Activated T-cell treated with anti-CD3 and anti-CD28 coated beads, Interleukin-2, amount 50 U/mL, for 1 hour (primary cell): ENCODE results near the gene SPON1.

Experiments used
- DNase-seq: peaks from one replicate; pipeline ENCODE4 v3.0.0-alpha.2; 2020

The SPON1 gene

DNA sequence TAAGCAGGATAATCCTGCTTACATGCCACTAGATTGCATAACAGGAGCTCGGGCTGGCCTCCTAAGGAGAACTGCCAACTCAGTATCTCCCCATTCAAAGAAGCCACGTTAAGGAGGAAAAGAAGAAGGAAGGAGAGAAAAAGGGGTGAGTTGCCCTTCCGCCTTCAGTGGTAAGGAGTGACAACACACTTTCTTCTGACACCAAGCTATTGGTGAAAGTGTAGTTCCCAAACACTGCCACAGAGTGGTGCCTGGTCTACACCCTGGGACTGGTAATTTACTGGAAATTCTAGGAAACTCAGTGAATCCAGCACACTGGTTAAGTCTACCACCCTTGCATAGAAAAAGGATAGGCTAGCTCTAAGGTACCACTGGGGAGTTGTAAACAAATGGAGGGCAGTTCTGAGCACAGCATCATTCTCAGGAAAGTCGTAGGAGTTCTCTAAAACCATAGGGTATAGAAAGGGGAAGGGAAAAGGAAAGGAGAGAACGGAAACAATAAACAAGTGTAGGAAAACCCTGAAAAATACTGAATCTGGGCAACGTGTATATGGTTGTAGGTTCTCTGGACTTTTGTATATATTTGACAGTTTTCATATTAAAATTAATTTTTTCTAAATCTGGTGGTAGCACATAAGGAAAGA is 338.3 kb downstream of the SPON1 start:
- peak; percentile 37 for DNase-seq

DNA sequence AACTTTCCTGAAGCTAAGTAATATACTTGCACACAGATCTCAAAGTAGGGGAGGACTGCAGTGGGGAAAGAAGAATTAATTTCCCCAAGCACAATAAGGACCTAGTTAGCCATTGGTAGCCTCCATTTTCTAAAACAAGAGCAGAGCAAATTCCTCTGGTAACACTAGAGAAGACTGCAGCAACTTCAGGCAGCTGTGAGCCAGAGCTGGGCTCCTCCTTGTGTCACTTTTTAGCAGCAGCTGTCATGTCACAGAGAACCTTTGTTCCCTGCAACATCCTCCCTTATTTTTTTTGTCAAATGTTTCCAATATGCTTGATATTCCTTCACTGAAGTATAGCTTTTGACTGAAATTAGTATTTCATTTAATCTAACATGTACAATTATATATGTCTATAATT is 342.1 kb downstream of the SPON1 start:
- no peak for DNase-seq

DNA sequence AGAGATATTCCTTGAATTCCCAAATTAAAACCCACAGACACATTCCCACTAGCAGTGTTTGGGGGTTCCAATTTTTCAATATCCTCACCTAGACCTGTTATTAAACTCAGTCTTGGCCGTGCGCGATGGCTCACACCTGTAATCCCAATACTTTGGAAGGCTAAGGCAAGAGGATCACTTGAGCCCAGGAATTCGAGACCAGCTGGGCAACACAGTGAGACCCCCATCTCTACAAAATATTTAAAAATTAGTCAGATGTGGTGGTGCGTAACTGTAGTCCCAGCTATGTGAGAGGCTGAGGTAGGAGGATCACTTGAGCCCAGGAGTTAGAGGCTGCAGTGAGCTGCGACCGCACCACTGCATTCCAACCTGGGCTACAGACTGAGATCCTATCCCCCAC is 343.1 kb downstream of the SPON1 start:
- DNase-seq: no peak

DNA sequence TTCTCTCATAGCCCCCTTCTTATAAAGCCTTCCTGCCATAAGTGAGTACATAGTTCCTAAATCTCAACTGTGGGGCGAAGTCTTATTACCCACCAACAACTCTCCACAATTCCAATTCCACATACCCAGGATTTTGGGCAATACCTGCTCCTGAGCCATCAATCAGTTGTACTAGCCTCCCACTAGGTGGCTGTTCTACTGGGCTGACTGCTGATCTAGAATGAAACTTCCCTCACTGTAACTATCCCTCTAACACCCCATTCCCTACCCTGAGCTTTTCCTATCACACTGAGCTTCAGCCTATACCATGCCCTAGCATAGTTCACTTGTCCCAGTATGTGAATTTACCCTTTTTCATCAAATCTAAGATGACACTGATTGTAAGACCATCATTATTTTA is 344.0 kb downstream of the SPON1 start:
- no peak for DNase-seq

DNA sequence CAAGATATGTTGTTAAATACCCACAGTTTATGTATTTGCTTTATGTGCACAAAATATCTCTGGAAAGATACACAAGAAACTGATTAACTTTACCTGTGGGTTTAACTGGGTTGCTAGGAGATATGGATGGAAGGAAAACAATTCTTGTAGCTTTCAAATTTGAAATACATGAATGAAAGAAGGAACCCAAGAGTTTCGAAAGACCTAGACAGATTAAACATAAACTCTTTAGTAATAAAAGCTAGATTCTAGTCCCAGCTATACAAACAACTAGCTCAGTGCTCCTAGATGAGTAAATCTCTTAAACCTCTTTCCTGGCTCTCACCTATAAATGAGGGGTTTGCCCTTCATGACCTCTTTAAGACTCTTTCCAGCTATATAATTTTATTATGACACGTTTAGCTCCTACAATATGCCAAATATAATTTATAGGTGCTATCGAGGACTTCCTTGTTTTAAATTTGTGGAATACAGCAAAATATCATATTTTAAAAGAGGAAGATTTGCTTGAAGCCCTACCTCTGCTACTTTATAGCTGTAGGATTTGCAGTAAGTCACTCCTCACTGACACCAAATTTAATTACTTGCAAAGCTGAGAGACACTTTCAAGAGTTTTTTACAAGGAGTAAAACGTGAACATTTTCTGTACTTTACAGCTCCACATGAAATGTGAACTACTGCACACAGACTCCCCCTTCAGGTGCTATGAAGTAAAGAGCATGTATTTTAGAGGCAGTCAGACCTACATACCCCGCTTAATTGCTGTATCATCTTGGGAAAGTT is 345.8 kb downstream of the SPON1 start:
- no peak for DNase-seq

DNA sequence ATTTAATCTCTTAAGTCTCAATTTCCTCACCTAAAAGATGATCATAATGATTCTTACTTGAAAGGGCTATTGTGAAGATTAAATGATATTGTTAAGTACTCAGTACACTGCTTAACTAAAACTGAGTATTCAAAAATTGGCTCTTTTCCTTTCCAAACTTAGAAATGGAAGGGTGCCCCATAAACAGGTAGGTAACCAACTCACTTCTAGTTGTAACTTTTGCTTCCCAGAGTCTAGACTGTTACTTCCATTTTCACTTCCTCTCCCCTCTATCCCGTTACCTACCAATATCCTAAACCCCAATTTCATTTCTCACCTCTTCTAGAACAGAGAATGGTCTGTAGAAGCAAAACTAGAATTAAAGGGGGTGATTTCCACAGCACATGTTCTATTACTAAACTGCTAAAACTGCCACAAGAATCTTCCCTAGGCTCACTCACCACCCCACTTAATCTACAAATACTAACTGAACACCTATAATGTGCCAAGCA is 346.4 kb downstream of the SPON1 start:
- no peak for DNase-seq

DNA sequence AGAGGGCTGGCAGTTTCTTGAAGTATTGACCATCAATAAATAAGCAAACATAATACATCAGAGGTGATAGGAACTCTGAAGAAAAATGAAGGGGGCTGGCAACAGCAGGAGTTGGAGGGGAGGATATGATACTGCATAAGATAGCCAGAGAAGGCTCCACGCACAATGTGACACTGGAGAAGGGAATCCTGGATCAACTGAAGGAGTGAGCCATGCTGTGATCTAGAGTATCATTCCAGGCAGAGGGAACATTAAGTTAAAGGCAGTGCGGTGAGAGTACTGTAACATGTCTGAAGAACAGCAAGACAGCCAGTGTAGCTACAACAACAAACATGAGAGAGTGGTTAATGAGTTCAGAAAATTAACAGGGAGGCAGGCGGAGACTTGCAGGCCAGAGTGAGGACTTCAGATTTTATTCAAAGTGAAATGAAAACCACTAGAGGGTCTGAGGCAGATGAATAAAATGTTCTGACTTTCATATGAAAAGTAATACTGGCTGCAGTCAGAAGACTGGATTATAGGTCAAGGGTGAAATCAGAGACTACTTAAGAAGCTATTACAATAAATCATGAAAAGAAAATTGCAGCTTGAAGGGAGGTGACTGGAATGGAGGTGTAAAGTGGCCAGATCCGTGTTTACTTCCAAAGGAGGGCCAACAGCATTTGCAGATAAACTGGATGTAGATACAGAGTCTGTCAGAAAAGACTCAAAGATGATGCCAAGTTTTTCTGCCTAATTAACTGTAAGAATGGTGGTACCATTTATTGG is 347.1 kb downstream of the SPON1 start:
- no peak for DNase-seq

DNA sequence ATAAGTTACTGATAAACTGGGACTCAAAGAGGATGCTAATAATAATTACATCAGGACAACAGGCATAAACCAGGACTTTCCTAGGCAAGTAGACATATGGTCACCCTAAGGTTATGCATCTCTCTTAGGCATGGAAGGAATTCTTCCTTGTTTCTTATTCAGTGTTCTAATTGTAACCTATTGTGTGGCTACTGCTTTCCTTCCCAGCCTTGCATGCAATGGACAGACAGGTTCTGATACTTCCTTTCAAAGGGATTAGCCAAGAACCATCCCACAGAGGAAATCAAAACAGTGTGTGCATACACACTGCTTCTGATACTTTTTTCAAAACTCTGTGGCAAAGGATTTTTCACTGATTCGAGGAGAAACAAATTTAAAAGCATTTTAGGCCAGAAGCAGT is 348.2 kb downstream of the SPON1 start:
- no peak for DNase-seq

DNA sequence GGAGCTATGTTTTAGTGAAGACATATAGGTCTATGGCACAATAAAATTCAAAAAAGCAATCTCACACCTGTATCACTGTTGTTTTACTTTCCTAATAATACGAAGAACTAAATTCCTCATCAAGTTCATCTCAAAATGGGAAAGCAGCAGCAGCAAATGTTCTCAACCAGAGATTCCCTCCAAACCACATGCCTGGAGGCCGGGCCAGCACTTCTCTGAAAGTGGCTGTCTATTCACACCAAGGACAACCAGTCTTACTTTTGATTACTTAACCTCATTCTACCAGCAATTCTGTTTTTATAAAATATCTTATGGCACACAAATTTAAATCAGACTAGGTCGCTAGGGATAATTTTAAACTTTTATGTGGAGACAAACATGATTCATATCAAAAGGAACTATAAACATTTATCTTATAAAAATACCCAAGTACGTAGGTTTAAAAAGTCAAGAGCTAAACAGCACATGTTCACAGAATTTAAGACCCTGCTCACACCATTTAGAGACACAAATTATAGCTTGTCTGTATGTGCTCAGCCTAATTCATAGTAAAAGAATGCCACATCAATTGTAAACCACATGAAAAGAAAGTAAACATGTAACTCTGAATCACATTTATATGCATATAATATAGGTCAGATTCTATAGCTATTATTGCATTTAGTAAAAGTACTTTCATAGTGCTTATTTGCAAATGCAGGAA is 350.4 kb downstream of the SPON1 start:
- DNase-seq: no peak

DNA sequence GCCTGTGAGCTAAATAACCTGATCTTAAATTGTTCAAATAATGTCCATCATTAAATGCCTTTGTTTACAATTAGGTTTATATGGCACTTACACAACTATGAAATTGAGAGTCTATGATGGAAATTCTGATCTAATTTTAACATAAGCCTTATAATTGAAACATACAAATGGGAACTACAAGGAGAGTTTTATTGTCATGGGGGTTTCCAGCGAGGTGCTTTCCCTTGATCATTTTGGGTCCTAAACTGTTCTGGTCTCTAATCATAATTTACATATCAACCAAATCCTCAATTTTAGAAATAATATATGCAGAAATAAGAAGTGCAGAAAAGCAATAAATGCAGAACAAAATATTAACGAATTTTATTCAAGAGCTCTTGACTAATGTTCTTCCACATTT is 351.6 kb downstream of the SPON1 start:
- no peak for DNase-seq

DNA sequence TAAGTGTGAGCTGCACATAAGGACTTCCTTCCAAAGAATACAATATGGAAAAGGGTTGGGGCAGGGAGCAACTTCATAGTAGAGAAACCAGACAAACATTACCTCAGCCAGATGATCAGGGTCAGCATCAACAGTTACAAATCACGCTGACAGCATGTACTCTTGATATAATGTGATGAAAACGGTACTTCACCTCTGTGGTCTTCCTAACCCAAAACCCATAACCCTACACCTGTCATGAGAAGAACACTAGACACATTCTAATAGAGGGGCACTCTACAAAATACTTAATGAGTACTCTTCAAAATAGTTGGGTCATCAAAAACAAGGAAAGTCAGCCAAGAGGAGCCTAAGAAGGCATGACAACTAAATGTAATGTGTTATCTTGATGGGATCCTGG is 352.6 kb downstream of the SPON1 start:
- no peak for DNase-seq
